ENCODE data around the gene MXD1.

MXD1 gene

GRCh38 chr2:69945441-69945840 is 30.5 kb downstream of the MXD1 start:
- no peaks in the 10 kb centered on the region for H4K20me1 ChIP-seq (ENCODE audit: insufficient read depth)
- H3K4me1 ChIP-seq (ENCODE audit: low read depth, poor library complexity, severe bottlenecking) = peaks cover 9% of the 10 kb centered on the region
- no peak overlapping the region for H3K9ac ChIP-seq
- H3K4me2 ChIP-seq = no peak overlapping the region
- no peak overlapping the region for H2AFZ ChIP-seq (ENCODE audit: low read depth)
- H3K36me3 ChIP-seq (ENCODE audit: insufficient read depth) = no peaks in the 10 kb centered on the region
- no peak overlapping the region for H3K4me3 ChIP-seq (IDR thresholded peaks at IDR 0.05; ENCODE audit: insufficient read depth, low read depth, low read length)
- no peaks in the 10 kb centered on the region for H3K79me2 ChIP-seq (ENCODE audit: insufficient read depth, low read depth)
- TF ChIP-seq CTCF (conservative IDR thresholded peaks at IDR 0.05; ENCODE audit: low read depth, low read length) = no peak
- no peaks in the 10 kb centered on the region for H3K27me3 ChIP-seq (ENCODE audit: insufficient read depth, low read depth)
- no peak overlapping the region for H3K27ac ChIP-seq

- no peak overlapping the region for H3K27ac ChIP-seq
- no peak overlapping the region for H2AFZ ChIP-seq (ENCODE audit: low read depth)
- H3K79me2 ChIP-seq (ENCODE audit: insufficient read depth, low read depth) = no peaks in the 10 kb centered on the region
- H3K4me3 ChIP-seq (IDR thresholded peaks at IDR 0.05; ENCODE audit: insufficient read depth, low read depth, low read length) = no peak overlapping the region
- H3K9ac ChIP-seq = no peak overlapping the region
- H3K27me3 ChIP-seq (ENCODE audit: insufficient read depth, low read depth) = no peaks in the 10 kb centered on the region
- H3K4me1 ChIP-seq (ENCODE audit: low read depth, poor library complexity, severe bottlenecking) = peaks cover 9% of the 10 kb centered on the region
- H4K20me1 ChIP-seq (ENCODE audit: insufficient read depth) = no peaks in the 10 kb centered on the region
- no peak overlapping the region for H3K4me2 ChIP-seq
- no peak for TF ChIP-seq CTCF (conservative IDR thresholded peaks at IDR 0.05; ENCODE audit: low read depth, low read length)
- H3K36me3 ChIP-seq (ENCODE audit: insufficient read depth) = no peaks in the 10 kb centered on the region
Measured at GRCh38 chr2:69945941-69946340, 31.0 kb downstream of the MXD1 start.

- H3K4me3 ChIP-seq (IDR thresholded peaks at IDR 0.05; ENCODE audit: insufficient read depth, low read depth, low read length) = no peak overlapping the region
- no peaks in the 10 kb centered on the region for H3K36me3 ChIP-seq (ENCODE audit: insufficient read depth)
- no peak for TF ChIP-seq CTCF (conservative IDR thresholded peaks at IDR 0.05; ENCODE audit: low read depth, low read length)
- H3K4me2 ChIP-seq = no peak overlapping the region
- peaks cover 9% of the 10 kb centered on the region for H3K4me1 ChIP-seq (ENCODE audit: low read depth, poor library complexity, severe bottlenecking)
- no peak overlapping the region for H2AFZ ChIP-seq (ENCODE audit: low read depth)
- no peak overlapping the region for H3K9ac ChIP-seq
- H4K20me1 ChIP-seq (ENCODE audit: insufficient read depth) = no peaks in the 10 kb centered on the region
- H3K27me3 ChIP-seq (ENCODE audit: insufficient read depth, low read depth) = no peaks in the 10 kb centered on the region
- no peak overlapping the region for H3K27ac ChIP-seq
- H3K79me2 ChIP-seq (ENCODE audit: insufficient read depth, low read depth) = no peaks in the 10 kb centered on the region
Measured at GRCh38 chr2:69946351-69947324, 31.7 kb downstream of the MXD1 start.

- H3K27me3 ChIP-seq (ENCODE audit: insufficient read depth, low read depth) = no peaks in the 10 kb centered on the region
- no peaks in the 10 kb centered on the region for H4K20me1 ChIP-seq (ENCODE audit: insufficient read depth)
- no peak overlapping the region for H3K4me3 ChIP-seq (IDR thresholded peaks at IDR 0.05; ENCODE audit: insufficient read depth, low read depth, low read length)
- no peak overlapping the region for H3K27ac ChIP-seq
- no peak overlapping the region for H3K4me2 ChIP-seq
- no peak for TF ChIP-seq CTCF (conservative IDR thresholded peaks at IDR 0.05; ENCODE audit: low read depth, low read length)
- no peak overlapping the region for H3K9ac ChIP-seq
- no peak overlapping the region for H2AFZ ChIP-seq (ENCODE audit: low read depth)
- H3K4me1 ChIP-seq (ENCODE audit: low read depth, poor library complexity, severe bottlenecking) = peaks cover 9% of the 10 kb centered on the region
- H3K79me2 ChIP-seq (ENCODE audit: insufficient read depth, low read depth) = no peaks in the 10 kb centered on the region
- H3K36me3 ChIP-seq (ENCODE audit: insufficient read depth) = no peaks in the 10 kb centered on the region
Measured at GRCh38 chr2:69947325-69947931, 32.5 kb downstream of the MXD1 start.
